Activated T-cell treated with anti-CD3 and anti-CD28 coated beads, Interleukin-2, amount 50 U/mL, for 4 hours (primary cell): Measurements from ENCODE around the gene SUSD1. TPM values are rescaled to one million over a fixed set of nuclear protein-coding genes. Genes with fewer than 3 reads are reported as not detected.

Experiments
- ATAC-seq, 2 donors: fragments of 200-7000 bp; cut with Tn5 transposase; one replicate each; pipeline ENCODE4 v1.10.0; 2021
- DNase-seq: peaks from one replicate; pipeline ENCODE4 v3.0.0-alpha.2; 2020
- H3K27me3 Mint-ChIP-seq: one replicate; pipeline ENCODE4 v1.8.0; 2021; ENCODE audit warnings: low read depth, mixed read lengths
- H3K36me3 Mint-ChIP-seq: one replicate; pipeline ENCODE4 v1.8.0; 2022; ENCODE audit warnings: mixed read lengths; ENCODE audit not compliant: insufficient read depth
- H3K4me1 Mint-ChIP-seq: one replicate; pipeline ENCODE4 v1.8.0; 2021; ENCODE audit warnings: low read depth, mixed read lengths
- H3K4me3 Mint-ChIP-seq: one replicate; pipeline ENCODE4 v1.8.0; 2021; ENCODE audit warnings: mild to moderate bottlenecking, moderate library complexity, mixed read lengths
- H3K9me3 Mint-ChIP-seq: one replicate; pipeline ENCODE4 v1.8.0; 2021; ENCODE audit warnings: mixed read lengths
- total RNA-seq, 3 donors: library from RNA; stranded (reverse); gene quantifications; one replicate each; pipeline ENCODE4 v1.2.1, GENCODE V29; 2021

The SUSD1 gene
- total RNA-seq, 3 donors from 2014 or later = 2.3 to 2.7 (median 2.4) TPM

DNA sequence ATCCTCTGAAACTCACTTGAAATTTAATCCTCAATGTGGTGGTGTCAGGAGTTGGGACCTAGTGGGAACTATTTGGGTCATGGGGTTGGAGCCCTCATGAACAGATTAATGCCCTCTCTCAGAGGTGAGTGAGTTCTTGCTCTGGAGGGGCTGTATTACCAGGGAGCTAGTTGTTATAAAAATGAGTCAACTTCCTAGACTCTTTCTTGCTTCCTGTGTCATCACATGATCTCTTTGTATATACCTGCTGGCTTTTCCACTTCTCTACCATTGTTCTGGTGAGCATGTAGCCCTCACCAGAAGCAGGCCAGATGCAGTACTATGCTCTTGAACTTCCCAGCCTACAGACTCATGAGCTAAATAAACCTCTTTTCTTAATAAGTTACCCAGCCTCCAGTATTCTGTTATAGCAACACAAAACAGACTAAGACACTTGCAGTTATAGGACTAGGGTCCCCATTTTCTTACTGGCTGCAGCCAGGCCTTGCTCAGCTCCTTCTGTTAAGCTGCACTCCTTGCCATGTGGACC, 127.5 kb downstream of the SUSD1 start:
- H3K36me3 Mint-ChIP-seq = peaks cover 22% of the 10 kb centered on the region
- ATAC-seq (peak in 1 of 2 donors; percentile 28), DNase-seq (no peak)
- H3K4me3 Mint-ChIP-seq = no peak overlapping the region
- peaks cover 13% of the 10 kb centered on the region for H3K9me3 Mint-ChIP-seq
- peaks cover 9% of the 10 kb centered on the region for H3K4me1 Mint-ChIP-seq
- H3K27me3 Mint-ChIP-seq = no peaks in the 10 kb centered on the region

DNA sequence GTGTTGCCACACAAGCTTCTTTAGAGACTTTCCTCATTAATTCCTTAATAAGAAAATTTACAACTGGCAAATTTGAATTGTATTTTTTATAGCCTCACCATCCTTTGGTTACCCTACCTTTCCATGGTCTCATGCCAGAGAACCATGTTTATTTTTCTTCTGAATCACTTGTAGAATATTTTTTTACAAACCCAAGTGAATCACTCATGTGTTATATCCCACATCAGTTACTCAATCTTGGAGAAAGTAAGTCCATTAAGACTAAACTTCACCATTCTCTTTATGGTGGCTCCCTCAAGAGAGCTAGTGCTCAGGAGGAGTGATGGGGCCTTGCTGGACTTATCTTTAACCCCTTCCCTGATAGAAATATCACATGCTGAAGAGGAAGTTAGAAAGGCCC, 128.9 kb downstream of the SUSD1 start:
- Mint-ChIP-seq H3K9me3 (peaks cover 13% of the 10 kb centered on the region), H3K4me3 (no peak overlapping the region), H3K36me3 (peaks cover 24% of the 10 kb centered on the region), H3K4me1 (peaks cover 13% of the 10 kb centered on the region), H3K27me3 (no peaks in the 10 kb centered on the region)
- ATAC-seq (no peak), DNase-seq (no peak)

DNA sequence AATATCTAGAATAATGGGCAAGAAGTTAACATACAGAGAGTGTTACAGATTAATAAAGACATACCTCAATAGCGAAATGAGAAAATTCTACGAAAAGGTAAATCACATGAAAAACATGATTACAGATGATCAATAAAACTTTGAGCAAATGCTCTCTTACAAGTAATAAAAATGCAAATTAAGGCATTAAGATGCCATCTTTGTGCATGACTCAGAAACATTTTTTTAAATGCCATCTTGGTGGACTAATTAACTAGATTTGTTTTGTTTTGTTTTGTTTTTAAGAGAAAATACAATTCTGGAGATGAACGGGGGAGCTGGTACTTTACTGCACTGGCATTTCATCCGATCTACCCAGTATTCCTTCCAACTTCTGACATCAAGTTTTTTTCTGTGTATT, 130.2 kb downstream of the SUSD1 start:
- peaks cover 15% of the 10 kb centered on the region for H3K4me1 Mint-ChIP-seq
- H3K4me3 Mint-ChIP-seq = no peak overlapping the region
- peaks cover 13% of the 10 kb centered on the region for H3K9me3 Mint-ChIP-seq
- no peak for DNase-seq
- no peaks in the 10 kb centered on the region for H3K27me3 Mint-ChIP-seq
- H3K36me3 Mint-ChIP-seq = peaks cover 26% of the 10 kb centered on the region
- no peak for ATAC-seq

DNA sequence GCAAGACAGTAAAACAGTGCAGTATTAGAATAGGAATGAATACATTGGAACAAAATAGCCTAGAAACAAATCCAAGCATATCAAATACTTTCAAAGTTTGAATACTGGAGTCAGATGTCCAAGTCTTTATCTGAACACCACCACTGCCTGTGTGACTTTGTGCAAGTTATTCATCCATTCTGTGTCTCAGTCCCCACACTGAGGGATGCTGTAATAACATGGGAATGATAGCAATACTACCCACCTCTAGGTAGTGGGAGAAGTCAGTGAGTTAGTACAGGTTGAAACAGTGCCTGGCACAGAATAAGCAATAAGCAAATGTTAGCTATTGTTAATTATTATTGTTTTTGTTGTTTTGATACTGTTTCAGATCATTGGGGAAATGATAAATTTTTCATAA, 130.9 kb downstream of the SUSD1 start:
- Mint-ChIP-seq H3K9me3 (peaks cover 13% of the 10 kb centered on the region), H3K4me3 (no peak overlapping the region), H3K36me3 (peaks cover 28% of the 10 kb centered on the region), H3K4me1 (peaks cover 15% of the 10 kb centered on the region), H3K27me3 (no peaks in the 10 kb centered on the region)
- ATAC-seq = no peak
- DNase-seq = no peak

DNA sequence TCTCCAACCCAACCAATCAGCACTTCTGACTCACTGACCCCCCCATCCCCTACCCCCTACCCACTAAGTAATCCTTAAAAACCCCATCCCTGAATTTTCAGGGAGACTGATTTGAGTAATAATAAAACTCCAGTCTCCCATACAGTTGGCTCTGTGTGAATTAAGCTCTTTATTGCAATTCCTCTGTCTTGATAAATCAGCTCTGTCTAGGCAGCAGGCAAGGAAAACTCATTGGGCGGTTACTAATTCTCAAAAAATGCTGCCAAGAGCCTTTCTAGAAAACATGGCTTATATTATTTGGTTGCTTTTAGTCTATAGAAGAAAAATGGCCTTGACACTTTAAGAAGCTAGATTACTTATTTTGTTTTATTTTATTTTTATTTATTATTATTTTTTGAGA, 131.7 kb downstream of the SUSD1 start:
- no peak for ATAC-seq
- Mint-ChIP-seq H3K4me3 (no peak overlapping the region), H3K9me3 (peaks cover 8% of the 10 kb centered on the region), H3K4me1 (peaks cover 20% of the 10 kb centered on the region), H3K36me3 (peaks cover 23% of the 10 kb centered on the region), H3K27me3 (no peaks in the 10 kb centered on the region)
- no peak for DNase-seq

DNA sequence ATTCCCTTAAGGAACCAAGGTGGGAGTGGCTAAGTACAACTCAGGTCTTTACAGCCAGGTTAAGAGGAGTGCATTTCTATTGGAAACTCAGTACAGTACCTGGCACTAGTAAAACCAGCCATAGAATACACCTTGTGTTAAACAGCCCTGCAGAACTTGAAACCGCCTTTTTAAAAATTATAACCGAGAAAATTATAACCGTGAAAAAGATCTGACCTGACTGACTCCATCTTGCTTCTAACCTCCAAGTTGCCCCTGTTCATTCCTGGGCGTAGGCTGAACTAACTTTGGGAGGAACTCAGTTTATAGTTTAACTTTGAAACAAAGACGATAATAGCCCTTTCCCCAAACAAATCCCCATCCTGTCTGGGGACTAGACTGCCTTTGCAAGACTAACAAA, 132.3 kb downstream of the SUSD1 start:
- Mint-ChIP-seq H3K27me3 (no peaks in the 10 kb centered on the region), H3K4me3 (no peak overlapping the region), H3K36me3 (peaks cover 20% of the 10 kb centered on the region), H3K4me1 (peaks cover 24% of the 10 kb centered on the region), H3K9me3 (peaks cover 4% of the 10 kb centered on the region)
- DNase-seq (no peak), ATAC-seq (no peak)

DNA sequence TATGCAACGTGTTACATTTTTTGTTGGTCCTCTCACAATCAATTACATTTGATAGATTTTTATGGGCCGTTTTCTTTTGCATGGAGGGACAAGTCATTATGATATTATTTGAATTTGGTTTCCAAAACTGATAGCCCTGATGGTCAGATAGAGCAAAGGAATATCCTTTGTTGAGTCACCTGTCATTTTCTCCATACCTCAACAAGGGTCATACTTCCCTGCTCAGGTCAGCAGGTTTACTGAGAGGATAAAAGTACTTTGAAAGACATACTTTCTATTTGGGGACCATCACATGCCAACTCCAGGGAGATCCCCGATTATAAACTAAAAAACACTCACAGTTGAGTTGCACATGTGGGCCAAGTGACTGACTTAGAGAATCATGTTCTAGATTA, 132.9 kb downstream of the SUSD1 start:
- Mint-ChIP-seq H3K9me3 (no peaks in the 10 kb centered on the region), H3K27me3 (no peaks in the 10 kb centered on the region), H3K4me1 (peaks cover 24% of the 10 kb centered on the region), H3K4me3 (no peak overlapping the region), H3K36me3 (peaks cover 18% of the 10 kb centered on the region)
- DNase-seq = no peak
- no peak for ATAC-seq

DNA sequence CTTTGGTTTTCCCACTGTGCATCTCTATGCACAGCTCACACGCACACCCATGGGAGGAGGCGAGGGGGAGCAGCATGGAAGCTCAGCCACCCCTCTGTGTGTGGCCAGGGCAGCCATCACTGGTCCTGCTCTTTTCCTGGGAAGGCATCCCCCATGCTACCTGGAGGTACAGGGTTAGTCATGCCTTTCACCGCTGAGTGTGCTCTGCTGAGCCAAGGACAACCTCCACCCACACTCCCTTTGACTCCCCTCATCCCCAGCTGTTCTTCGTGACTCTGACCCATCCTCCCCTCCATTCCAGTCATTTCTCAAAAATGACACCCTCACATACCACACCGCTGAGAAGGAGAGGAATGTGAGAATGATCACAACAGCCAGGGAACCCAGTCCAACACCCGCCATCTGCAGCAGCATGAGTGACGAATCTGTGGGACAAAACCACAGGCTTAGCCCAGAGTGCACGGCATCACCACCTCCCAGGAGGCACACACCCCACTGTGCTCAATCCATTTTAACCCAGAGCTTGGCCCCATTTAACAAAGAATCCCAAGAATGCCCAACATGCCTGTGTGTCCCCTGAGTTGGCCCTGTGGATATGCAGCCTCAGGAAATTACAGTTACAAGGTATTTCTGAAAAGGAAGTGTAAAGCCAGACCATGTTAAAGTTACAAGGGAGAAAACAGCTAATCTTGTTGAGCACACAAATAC, 133.4 kb downstream of the SUSD1 start:
- Mint-ChIP-seq H3K4me1 (peaks cover 27% of the 10 kb centered on the region), H3K27me3 (no peaks in the 10 kb centered on the region), H3K4me3 (no peak overlapping the region), H3K36me3 (peaks cover 18% of the 10 kb centered on the region), H3K9me3 (no peaks in the 10 kb centered on the region)
- ATAC-seq (no peak), DNase-seq (no peak)

DNA sequence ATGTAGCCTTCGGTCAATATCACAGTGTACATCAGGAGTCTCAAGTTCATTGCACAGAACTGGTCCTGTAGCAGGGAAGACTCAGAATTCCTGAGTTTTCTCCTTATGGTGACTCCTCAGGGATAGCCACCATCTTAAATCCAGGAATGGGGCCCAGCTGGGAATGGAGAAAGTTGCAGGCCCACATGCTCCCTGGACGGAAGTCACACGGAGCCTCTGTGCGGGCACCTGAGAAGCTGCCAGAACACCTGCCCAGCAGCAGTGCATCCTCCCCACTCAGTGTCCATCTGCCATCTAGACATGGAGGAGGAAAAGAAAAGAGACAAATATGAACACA, 133.9 kb downstream of the SUSD1 start:
- DNase-seq (no peak), ATAC-seq (no peak)
- H3K27me3 Mint-ChIP-seq = no peaks in the 10 kb centered on the region
- peaks cover 18% of the 10 kb centered on the region for H3K36me3 Mint-ChIP-seq
- peaks cover 29% of the 10 kb centered on the region for H3K4me1 Mint-ChIP-seq
- no peaks in the 10 kb centered on the region for H3K9me3 Mint-ChIP-seq
- no peak overlapping the region for H3K4me3 Mint-ChIP-seq

DNA sequence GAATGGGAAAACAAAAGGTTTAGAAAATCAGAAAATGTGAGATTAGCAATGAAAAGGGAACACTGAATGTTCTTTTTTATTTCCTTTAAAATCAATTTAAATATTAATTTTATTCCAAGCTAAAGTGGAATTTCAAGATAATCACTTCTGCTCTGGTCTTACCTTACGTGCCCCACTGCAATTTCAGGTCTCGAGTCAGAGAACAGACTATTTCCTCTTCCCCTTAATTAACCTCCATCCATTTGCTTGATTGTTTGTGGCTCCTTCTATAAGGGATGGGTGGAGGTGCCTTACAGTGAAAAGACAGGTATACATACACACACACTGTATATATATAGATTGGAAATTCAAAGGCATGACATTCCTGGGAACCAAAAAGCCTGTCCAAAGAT, 137.1 kb downstream of the SUSD1 start:
- ATAC-seq = no peak
- Mint-ChIP-seq H3K36me3 (peaks cover 11% of the 10 kb centered on the region), H3K9me3 (no peaks in the 10 kb centered on the region), H3K4me3 (peak overlapping the region; percentile 34), H3K27me3 (no peaks in the 10 kb centered on the region), H3K4me1 (peaks cover 56% of the 10 kb centered on the region)
- DNase-seq = no peak

DNA sequence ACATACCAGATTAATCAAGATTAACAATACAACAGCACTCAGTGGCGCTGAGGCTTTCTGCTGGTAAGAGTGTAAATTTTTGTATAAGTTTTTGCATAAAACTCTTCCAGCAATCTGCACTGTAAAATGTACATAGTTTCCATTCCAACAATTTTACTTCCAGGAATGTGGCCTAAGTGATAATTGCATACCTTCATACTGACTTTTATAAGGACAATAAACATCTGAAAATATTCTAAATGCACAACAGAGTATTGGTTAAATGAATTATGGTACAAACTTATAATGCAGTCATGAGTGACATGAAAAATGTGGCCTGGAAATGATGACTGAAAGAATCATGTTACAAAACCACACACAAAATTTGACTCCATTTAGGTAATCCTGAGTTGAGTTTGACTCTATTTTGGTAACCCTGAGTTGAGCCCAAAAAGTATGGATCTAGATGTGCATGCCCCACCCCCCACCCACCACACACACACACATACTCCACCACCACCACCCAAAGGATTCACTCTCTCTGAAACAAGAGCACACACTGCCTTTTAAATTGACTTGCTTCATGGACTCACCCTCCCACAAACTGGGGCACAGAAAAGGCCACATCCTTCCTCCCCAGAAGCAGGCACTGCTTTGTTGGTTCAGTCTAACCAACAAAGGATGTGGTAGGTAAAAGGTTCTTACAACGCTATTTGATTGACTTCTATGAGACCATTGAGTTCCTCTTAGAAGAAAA, 137.6 kb downstream of the SUSD1 start:
- H3K36me3 Mint-ChIP-seq = peaks cover 11% of the 10 kb centered on the region
- H3K4me1 Mint-ChIP-seq = peaks cover 56% of the 10 kb centered on the region
- ATAC-seq (peak; percentile 93 to 95), DNase-seq (peak; percentile 45)
- peak overlapping the region; percentile 34 for H3K4me3 Mint-ChIP-seq
- no peaks in the 10 kb centered on the region for H3K27me3 Mint-ChIP-seq
- no peaks in the 10 kb centered on the region for H3K9me3 Mint-ChIP-seq

DNA sequence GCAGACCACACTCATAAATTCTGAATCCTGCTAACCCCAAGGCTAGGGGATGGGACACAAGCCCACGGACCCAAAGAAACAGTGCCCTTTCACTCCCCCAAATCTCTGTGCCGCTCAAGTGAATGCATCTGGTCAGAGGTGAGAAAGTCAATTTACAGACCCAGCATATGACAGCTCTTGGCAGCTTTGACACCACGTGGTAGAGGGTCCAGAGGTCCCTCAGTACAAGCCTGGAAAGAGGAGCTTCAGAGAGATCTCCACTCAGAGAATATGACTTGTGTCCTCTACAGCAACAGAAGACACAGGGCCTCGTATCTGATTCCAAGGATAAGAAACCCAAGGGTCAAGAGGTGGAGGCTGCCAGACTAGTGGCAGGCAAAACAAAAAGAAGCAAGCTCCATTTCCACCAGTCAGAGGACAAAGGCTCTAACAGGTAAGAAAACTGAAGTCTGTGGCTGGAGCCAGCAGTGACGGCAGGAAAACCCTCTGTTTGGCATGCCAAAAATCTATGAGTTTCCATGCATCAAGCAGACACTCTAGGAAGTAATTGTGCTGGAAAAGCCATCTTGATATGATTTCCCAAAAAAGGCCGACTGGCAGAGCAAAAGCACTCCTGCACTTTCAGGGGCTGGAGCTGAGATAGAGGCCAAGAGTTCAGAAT, 139.8 kb downstream of the SUSD1 start:
- ATAC-seq = no peak
- no peaks in the 10 kb centered on the region for H3K9me3 Mint-ChIP-seq

DNA sequence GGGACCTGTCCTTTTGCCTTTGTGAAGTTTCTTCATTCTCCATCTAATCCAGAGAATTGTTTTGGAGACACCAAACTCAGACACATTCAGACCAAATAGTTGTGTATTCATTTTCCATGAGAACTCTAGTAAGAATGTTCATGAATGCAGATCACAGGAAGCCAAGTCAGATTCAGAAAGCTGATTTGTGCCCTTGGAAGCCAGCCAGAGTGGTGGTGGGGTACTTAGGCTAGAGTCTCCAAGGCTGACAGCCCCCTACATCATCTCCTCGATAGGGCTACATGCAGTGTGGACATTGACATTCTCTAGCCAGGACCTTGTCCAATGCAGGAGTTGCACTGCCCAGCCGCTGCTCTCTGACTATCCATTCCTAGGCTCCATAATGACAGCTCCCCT, 140.9 kb downstream of the SUSD1 start:
- H3K4me1 Mint-ChIP-seq = peaks cover 72% of the 10 kb centered on the region
- no peak for ATAC-seq
- H3K36me3 Mint-ChIP-seq = peaks cover 2% of the 10 kb centered on the region
- DNase-seq = no peak
- no peaks in the 10 kb centered on the region for H3K27me3 Mint-ChIP-seq
- H3K9me3 Mint-ChIP-seq = no peaks in the 10 kb centered on the region
- no peak overlapping the region for H3K4me3 Mint-ChIP-seq

More for the DNA sequence above, 139.8 kb downstream of the SUSD1 start:
- H3K4me1 Mint-ChIP-seq = peaks cover 64% of the 10 kb centered on the region
- no peak for DNase-seq
- H3K36me3 Mint-ChIP-seq = peaks cover 7% of the 10 kb centered on the region
- no peaks in the 10 kb centered on the region for H3K27me3 Mint-ChIP-seq
- H3K4me3 Mint-ChIP-seq = no peak overlapping the region

DNA sequence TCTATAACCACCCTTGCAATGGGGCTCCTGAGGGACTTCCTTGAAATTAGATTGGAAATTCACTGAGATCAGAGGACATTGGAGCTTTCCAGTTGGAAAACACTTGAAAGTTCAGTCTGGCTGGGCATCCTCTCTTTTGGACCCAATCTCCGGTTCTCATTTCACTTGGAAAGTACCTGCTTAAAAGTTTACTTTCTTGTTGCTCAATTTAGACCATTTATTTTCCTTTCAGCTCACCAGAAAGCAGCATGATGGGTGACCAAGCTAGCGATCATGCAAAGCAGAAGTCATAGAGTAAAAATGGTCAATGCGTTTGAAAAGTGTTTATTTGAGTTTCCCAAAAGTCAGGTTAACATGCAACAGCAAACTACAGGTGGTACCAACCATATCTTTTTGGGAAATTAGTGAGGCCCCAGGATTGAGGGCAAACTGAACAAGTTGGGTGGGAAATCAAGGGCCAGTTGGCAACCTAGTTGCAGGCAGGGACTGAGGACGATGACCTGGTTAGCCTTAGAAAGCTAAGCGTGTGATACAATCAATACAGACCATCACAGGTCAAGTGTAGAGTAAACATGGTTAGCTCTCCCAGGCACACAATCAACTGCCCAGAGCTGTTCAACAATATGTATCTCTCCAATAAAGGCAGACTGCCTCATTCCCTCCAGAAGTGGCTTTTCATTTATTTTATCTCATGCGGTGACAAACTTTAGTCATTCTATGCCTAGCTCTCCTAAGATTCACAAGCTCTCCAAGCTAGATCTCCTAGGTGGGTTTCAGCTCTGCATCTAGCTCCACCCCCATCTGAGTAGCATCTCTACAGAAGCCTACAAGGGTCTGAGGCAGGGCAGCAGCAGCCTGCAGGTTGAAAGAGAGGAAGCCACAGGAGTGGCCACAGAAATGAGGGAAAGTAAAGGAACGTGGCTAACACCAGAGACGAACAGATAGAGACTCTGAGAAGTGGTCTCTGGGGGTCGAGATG, 141.6 kb downstream of the SUSD1 start:
- DNase-seq (no peak), ATAC-seq (no peak)
- H3K4me3 Mint-ChIP-seq = no peak overlapping the region
- H3K9me3 Mint-ChIP-seq = no peaks in the 10 kb centered on the region
- peaks cover 74% of the 10 kb centered on the region for H3K4me1 Mint-ChIP-seq
- peaks cover 2% of the 10 kb centered on the region for H3K36me3 Mint-ChIP-seq
- H3K27me3 Mint-ChIP-seq = no peaks in the 10 kb centered on the region
